Measurements from ENCODE around the gene SPATA4. TPM values are rescaled to one million over a fixed set of nuclear protein-coding genes. Genes with fewer than 3 reads are reported as not detected.

Gene SPATA4
- total RNA-seq, 1 donor from 2014 or later = not detected

DNA sequence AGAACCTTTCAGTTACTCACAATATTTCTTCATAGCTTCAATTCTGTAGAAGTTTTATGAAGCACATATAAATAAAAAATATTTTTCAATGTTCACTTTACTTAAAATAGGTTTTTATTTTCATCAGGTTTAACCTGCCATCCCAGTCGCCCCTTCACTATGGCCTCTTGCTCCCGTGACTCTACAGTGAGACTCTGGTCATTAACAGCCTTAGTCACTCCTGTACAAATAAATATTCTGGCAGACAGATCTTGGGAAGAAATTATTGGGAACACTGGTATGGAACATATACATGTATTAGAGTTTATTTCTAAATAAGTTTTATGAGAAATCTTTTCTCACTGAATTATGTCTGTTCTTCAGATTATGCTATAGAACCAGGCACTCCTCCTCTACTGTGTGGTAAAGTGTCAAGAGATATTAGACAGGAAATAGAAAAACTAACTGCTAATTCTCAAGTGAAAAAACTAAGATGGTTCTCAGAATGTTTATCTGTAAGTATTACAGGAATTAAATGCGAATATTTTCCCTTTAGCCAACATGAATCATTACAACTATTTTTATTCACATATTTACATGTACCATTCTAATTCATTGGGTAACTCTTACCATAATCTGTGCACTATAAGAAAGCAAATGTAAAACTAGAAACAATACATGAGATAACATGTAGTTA, 45.6 kb downstream of the SPATA4 start:
- Mint-ChIP-seq H3K27ac (ENCODE audit: unreplicated experiment) (no peak overlapping the region), H3K4me1 (ENCODE audit: low read depth, unreplicated experiment) (no peaks in the 10 kb centered on the region), H3K27me3 (ENCODE audit: unreplicated experiment) (no peaks in the 10 kb centered on the region), H3K9me3 (ENCODE audit: unreplicated experiment) (no peaks in the 10 kb centered on the region), H3K4me3 (ENCODE audit: unreplicated experiment) (no peak overlapping the region), H3K36me3 (ENCODE audit: unreplicated experiment) (no peaks in the 10 kb centered on the region)
- DNase-seq = no peak
- TF ChIP-seq, protein P1, sequence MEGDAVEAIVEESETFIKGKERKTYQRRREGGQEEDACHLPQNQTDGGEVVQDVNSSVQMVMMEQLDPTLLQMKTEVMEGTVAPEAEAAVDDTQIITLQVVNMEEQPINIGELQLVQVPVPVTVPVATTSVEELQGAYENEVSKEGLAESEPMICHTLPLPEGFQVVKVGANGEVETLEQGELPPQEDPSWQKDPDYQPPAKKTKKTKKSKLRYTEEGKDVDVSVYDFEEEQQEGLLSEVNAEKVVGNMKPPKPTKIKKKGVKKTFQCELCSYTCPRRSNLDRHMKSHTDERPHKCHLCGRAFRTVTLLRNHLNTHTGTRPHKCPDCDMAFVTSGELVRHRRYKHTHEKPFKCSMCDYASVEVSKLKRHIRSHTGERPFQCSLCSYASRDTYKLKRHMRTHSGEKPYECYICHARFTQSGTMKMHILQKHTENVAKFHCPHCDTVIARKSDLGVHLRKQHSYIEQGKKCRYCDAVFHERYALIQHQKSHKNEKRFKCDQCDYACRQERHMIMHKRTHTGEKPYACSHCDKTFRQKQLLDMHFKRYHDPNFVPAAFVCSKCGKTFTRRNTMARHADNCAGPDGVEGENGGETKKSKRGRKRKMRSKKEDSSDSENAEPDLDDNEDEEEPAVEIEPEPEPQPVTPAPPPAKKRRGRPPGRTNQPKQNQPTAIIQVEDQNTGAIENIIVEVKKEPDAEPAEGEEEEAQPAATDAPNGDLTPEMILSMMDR (IDR thresholded peaks at IDR 0.05; ENCODE audit: partially characterized antibody, unreplicated experiment) = no peak

DNA sequence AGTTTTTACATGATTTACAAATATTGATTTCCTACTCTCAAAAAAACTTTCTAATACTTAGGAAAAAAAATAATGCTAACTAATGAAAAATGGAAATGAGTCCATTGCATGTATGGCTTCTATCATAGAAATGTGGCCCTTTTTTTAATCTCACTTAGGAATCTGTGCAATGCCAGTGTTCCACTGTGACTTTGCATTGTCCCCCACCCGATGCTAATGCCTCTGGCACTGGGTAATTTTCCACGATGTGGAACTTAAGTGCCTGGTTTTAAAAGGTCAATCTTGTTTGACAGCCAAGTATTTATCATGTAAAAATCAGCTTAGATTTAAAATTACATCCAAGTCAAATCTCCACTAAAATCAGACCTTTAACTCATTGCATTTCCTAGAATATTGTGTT, 53.1 kb downstream of the SPATA4 start:
- no peaks in the 10 kb centered on the region for H3K36me3 Mint-ChIP-seq (ENCODE audit: unreplicated experiment)
- H3K27me3 Mint-ChIP-seq (ENCODE audit: unreplicated experiment) = no peaks in the 10 kb centered on the region
- H3K4me1 Mint-ChIP-seq (ENCODE audit: low read depth, unreplicated experiment) = no peaks in the 10 kb centered on the region
- H3K27ac Mint-ChIP-seq (ENCODE audit: unreplicated experiment) = no peak overlapping the region
- DNase-seq = no peak
- H3K4me3 Mint-ChIP-seq (ENCODE audit: unreplicated experiment) = no peak overlapping the region
- TF ChIP-seq, protein P1 (IDR thresholded peaks at IDR 0.05; ENCODE audit: partially characterized antibody, unreplicated experiment) = no peak
- H3K9me3 Mint-ChIP-seq (ENCODE audit: unreplicated experiment) = no peaks in the 10 kb centered on the region

DNA sequence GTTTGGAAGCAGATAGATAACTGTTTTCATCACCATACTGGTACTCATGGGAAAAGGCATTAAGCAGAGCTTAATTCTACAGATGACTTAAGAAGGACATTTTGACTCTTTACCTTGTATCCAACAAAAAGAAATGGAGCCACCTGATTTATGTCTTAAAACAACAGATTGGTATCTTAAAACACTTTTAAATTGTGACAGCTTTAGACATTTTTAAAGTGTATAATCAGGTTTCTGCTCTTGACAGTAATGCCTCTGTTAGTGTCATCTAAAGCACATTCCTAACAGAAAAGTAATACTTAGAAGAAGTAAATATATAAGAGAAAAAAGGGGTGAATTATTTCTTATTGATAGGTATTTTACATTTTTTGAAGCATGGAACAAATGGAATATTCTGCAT, 55.9 kb downstream of the SPATA4 start:
- H3K27me3 Mint-ChIP-seq (ENCODE audit: unreplicated experiment) = no peaks in the 10 kb centered on the region
- no peaks in the 10 kb centered on the region for H3K4me1 Mint-ChIP-seq (ENCODE audit: low read depth, unreplicated experiment)
- H3K27ac Mint-ChIP-seq (ENCODE audit: unreplicated experiment) = no peak overlapping the region
- DNase-seq = no peak
- H3K36me3 Mint-ChIP-seq (ENCODE audit: unreplicated experiment) = no peaks in the 10 kb centered on the region
- TF ChIP-seq, protein P1 (IDR thresholded peaks at IDR 0.05; ENCODE audit: partially characterized antibody, unreplicated experiment) = no peak
- no peaks in the 10 kb centered on the region for H3K9me3 Mint-ChIP-seq (ENCODE audit: unreplicated experiment)
- H3K4me3 Mint-ChIP-seq (ENCODE audit: unreplicated experiment) = no peak overlapping the region

DNA sequence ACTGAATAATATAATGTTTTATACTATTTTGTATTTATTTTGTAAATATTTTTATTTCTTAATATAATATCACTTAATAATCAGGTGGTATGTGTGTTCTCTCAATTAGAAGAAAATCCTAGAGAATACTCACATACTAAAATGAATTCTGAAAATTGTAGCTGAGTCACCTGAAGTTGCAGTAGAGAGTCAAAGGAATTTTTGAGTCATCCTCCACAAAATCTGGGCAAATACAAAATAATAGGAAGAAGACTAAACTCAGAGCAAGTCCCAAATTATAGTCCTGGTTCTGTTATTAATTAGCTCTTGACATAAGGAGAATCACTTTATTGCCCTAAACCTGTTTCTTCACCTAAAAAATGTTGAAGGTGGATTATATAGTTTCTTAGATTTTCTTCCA, 57.8 kb downstream of the SPATA4 start:
- TF ChIP-seq, protein P1 (IDR thresholded peaks at IDR 0.05; ENCODE audit: partially characterized antibody, unreplicated experiment) = no peak
- no peak overlapping the region for H3K27ac Mint-ChIP-seq (ENCODE audit: unreplicated experiment)
- no peak for DNase-seq
- H3K27me3 Mint-ChIP-seq (ENCODE audit: unreplicated experiment) = no peaks in the 10 kb centered on the region
- no peak overlapping the region for H3K4me3 Mint-ChIP-seq (ENCODE audit: unreplicated experiment)
- H3K9me3 Mint-ChIP-seq (ENCODE audit: unreplicated experiment) = no peaks in the 10 kb centered on the region
- H3K4me1 Mint-ChIP-seq (ENCODE audit: low read depth, unreplicated experiment) = no peaks in the 10 kb centered on the region
- H3K36me3 Mint-ChIP-seq (ENCODE audit: unreplicated experiment) = no peaks in the 10 kb centered on the region

DNA sequence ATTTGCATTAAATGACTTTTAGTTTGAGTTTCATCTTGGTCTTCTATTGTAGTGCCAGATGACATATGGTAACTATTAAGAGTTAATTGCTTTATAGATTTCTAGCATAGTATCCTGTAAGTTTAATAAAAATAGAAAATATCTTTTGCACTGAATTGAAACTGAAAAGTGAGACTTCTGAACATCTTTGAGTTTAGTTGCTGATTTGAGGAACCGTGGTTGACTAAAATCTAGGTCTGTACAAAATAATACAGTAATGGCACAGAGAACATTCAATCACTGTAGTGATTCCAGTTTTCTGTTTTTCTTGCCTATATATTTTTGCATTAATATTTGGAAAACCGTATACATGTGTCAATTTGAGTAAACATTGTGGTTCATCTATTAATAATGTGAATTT, 60.7 kb downstream of the SPATA4 start:
- H3K4me3 Mint-ChIP-seq (ENCODE audit: unreplicated experiment) = no peak overlapping the region
- H3K27me3 Mint-ChIP-seq (ENCODE audit: unreplicated experiment) = no peaks in the 10 kb centered on the region
- H3K27ac Mint-ChIP-seq (ENCODE audit: unreplicated experiment) = no peak overlapping the region
- H3K36me3 Mint-ChIP-seq (ENCODE audit: unreplicated experiment) = no peaks in the 10 kb centered on the region
- no peaks in the 10 kb centered on the region for H3K4me1 Mint-ChIP-seq (ENCODE audit: low read depth, unreplicated experiment)
- TF ChIP-seq, protein P1 (IDR thresholded peaks at IDR 0.05; ENCODE audit: partially characterized antibody, unreplicated experiment) = no peak
- DNase-seq = no peak
- no peaks in the 10 kb centered on the region for H3K9me3 Mint-ChIP-seq (ENCODE audit: unreplicated experiment)

Other genes starting within 250 kb of the SPATA4 start
- gene WDR17, start 129.7 kb downstream of the SPATA4 start, total RNA-seq (ENCODE audit: unreplicated experiment) = 6.3 TPM
- gene ASB5, start 73.6 kb upstream of the SPATA4 start, total RNA-seq (ENCODE audit: unreplicated experiment) = not detected
- 65.9 TPM for gene SPCS3, start 124.4 kb upstream of the SPATA4 start, total RNA-seq (ENCODE audit: unreplicated experiment)

Measured in glutamatergic neuron (in vitro differentiated cells).